Measurements from ENCODE around the gene SIDT1. TPM values are rescaled to one million over a fixed set of nuclear protein-coding genes. Genes with fewer than 3 reads are reported as not detected.

Gene SIDT1
- total RNA-seq, 4 donors from 2014 or later = 35.6 to 134 (median 83.4) TPM

DNA sequence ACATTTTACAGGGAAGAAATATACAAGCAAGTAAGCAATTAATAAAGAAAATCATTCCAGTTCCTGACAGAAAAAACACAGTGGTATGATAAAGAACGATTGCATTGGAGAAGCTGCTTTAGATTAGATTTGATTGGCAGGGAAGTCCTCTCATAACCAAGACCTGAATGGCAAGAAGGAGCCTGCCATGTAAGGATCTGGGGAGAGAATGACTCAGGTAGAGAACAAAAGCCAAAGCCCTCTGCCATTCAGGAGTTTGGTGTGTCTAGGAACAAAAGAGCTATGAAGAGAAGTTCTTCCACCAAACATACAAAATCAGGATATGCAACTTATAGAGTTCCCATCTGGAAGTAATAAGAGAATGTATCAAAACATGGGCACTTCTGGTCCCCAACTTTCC is 57.6 kb downstream of the SIDT1 start:
- 77 to 90% methylated on average over 1 of the region's 1 CpG for WGBS, 2 donors (ENCODE audit: low coverage in 1 of 2)
- Histone ChIP-seq H3K4me3 (no peak overlapping the region), H3K9me3 (no peaks in the 10 kb centered on the region), H3K4me1 (peaks cover 0 to 4% (median 0%) of the 10 kb centered on the region in 4 donors), H3K27me3 (no peaks in the 10 kb centered on the region), H3K27ac (no peak overlapping the region), H3K36me3 (no peaks in the 10 kb centered on the region)
- TF ChIP-seq EP300 (IDR thresholded peaks at IDR 0.05; ENCODE audit: low read depth) = no peak
- no peak for TF ChIP-seq POLR2A (IDR thresholded peaks at IDR 0.05)
- no peak for TF ChIP-seq POLR2AphosphoS5 (IDR thresholded peaks at IDR 0.05)
- TF ChIP-seq, protein P1, sequence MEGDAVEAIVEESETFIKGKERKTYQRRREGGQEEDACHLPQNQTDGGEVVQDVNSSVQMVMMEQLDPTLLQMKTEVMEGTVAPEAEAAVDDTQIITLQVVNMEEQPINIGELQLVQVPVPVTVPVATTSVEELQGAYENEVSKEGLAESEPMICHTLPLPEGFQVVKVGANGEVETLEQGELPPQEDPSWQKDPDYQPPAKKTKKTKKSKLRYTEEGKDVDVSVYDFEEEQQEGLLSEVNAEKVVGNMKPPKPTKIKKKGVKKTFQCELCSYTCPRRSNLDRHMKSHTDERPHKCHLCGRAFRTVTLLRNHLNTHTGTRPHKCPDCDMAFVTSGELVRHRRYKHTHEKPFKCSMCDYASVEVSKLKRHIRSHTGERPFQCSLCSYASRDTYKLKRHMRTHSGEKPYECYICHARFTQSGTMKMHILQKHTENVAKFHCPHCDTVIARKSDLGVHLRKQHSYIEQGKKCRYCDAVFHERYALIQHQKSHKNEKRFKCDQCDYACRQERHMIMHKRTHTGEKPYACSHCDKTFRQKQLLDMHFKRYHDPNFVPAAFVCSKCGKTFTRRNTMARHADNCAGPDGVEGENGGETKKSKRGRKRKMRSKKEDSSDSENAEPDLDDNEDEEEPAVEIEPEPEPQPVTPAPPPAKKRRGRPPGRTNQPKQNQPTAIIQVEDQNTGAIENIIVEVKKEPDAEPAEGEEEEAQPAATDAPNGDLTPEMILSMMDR (IDR thresholded peaks at IDR 0.05) = no peak
- no peak for DNase-seq
- in situ Hi-C loops (cut with MboI; ENCODE audit: low pct_ligation_motif_present in 1 of 4, low pct_unique_long_range_greater_than_20kb in 1 of 4, low sequenced_read_pairs in 3 of 4) = no loop called here
- intact Hi-C loops (cut with DNase I; ENCODE audit: low total_unique reads) = no loop called here

DNA sequence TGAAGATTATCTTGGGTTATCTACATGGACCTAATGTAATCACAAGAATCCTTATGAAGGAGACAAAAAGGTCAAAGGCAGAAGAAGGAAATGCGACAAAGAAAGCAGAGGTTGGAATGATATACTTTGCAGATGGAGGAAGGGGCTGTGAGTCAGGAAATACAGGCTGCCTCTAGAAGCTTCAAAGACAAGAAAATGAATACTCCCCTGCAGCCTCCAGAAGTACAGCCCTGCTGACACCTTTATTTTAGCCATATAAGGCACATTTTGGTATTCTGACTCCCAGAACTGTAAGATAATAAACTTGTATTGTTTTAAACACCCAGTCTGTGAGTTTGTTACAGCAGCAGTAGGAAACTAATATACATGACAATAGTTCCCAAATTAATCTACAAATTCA is 58.6 kb downstream of the SIDT1 start:
- intact Hi-C loops (cut with DNase I; ENCODE audit: low total_unique reads) = no loop called here
- no peaks in the 10 kb centered on the region for H3K27me3 ChIP-seq
- no peak overlapping the region for H3K4me3 ChIP-seq
- H3K36me3 ChIP-seq = no peaks in the 10 kb centered on the region
- in situ Hi-C loops (cut with MboI; ENCODE audit: low pct_ligation_motif_present in 1 of 4, low pct_unique_long_range_greater_than_20kb in 1 of 4, low sequenced_read_pairs in 3 of 4) = no loop called here
- no peak overlapping the region for H3K27ac ChIP-seq
- DNase-seq = no peak
- TF ChIP-seq, protein P1 (IDR thresholded peaks at IDR 0.05) = no peak
- TF ChIP-seq POLR2AphosphoS5 (IDR thresholded peaks at IDR 0.05) (no peak), POLR2A (IDR thresholded peaks at IDR 0.05) (no peak), EP300 (IDR thresholded peaks at IDR 0.05; ENCODE audit: low read depth) (no peak)
- no peaks in the 10 kb centered on the region for H3K9me3 ChIP-seq
- peaks cover 0 to 4% (median 0%) of the 10 kb centered on the region in 4 donors for H3K4me1 ChIP-seq
- WGBS, 2 donors (ENCODE audit: low coverage in 1 of 2) = 70 to 90% methylated on average over 1 of the region's 1 CpG

- Histone ChIP-seq H3K27me3 (no peaks in the 10 kb centered on the region), H3K9me3 (no peaks in the 10 kb centered on the region), H3K27ac (no peak overlapping the region), H3K4me3 (no peak overlapping the region), H3K4me1 (peaks cover 0 to 4% (median 0%) of the 10 kb centered on the region in 4 donors), H3K36me3 (no peaks in the 10 kb centered on the region)
- in situ Hi-C loops (cut with MboI; ENCODE audit: low pct_ligation_motif_present in 1 of 4, low pct_unique_long_range_greater_than_20kb in 1 of 4, low sequenced_read_pairs in 3 of 4) (no loop called here), intact Hi-C loops (cut with DNase I; ENCODE audit: low total_unique reads) (no loop called here)
- TF ChIP-seq EP300 (IDR thresholded peaks at IDR 0.05; ENCODE audit: low read depth) = no peak
- TF ChIP-seq POLR2A (IDR thresholded peaks at IDR 0.05) = no peak
- no peak for TF ChIP-seq POLR2AphosphoS5 (IDR thresholded peaks at IDR 0.05)
- TF ChIP-seq, protein P1 (IDR thresholded peaks at IDR 0.05) = no peak
- 29 to 38% methylated on average over 2 of the region's 2 CpGs for WGBS, 2 donors (ENCODE audit: low coverage in 1 of 2)
- DNase-seq = no peak
These were observed 61.7 kb downstream of the SIDT1 start for GRCh38 chr3:113594066-113594465.

DNA sequence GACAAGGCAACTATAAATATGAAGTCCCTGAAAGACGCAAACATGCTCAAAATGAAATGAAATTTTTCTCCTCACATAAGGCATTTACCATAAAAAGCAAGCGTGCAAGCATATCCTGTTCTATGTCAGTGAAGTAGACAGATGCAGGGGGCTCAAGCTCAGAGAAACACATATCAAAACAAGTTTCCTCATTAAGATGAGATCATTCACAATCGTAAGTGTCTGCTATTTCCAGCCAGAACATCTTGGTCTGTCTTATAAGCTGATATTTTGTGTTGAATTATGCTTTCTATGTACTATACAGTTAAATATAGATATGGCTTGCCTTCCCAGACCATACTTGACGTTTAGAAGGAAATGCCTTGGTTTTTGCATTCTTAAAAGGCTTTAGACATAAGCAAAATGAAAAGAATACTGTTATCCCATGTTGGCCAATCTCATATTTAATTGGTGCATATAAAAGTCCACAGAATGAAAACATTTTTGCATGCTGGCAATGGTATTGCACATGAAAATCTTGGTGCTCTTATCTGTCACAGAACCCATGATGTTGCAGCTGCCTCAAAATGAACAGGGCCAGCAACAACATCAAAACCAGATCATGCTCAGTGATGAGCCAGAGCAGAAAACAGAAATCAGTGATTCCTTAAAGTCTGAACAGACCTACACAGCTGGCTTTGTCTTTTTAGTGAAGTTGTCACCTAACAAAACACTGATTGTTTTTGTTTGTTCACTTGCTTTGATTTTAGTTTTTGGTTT is 65.4 kb downstream of the SIDT1 start:
- peaks cover 0 to 4% (median 0%) of the 10 kb centered on the region in 4 donors for H3K4me1 ChIP-seq
- WGBS, 2 donors (ENCODE audit: low coverage in 1 of 2) = 65 to 66% methylated on average over 4 of the region's 4 CpGs
- H3K27ac ChIP-seq = no peak overlapping the region
- intact Hi-C loops (cut with DNase I; ENCODE audit: low total_unique reads) (no loop called here), in situ Hi-C loops (cut with MboI; ENCODE audit: low pct_ligation_motif_present in 1 of 4, low pct_unique_long_range_greater_than_20kb in 1 of 4, low sequenced_read_pairs in 3 of 4) (no loop called here)
- DNase-seq = no peak
- H3K27me3 ChIP-seq = no peaks in the 10 kb centered on the region
- no peaks in the 10 kb centered on the region for H3K36me3 ChIP-seq
- no peaks in the 10 kb centered on the region for H3K9me3 ChIP-seq
- no peak overlapping the region for H3K4me3 ChIP-seq
- TF ChIP-seq, protein P1 (IDR thresholded peaks at IDR 0.05) = no peak
- no peak for TF ChIP-seq EP300 (IDR thresholded peaks at IDR 0.05; ENCODE audit: low read depth)
- TF ChIP-seq POLR2A (IDR thresholded peaks at IDR 0.05) = no peak
- no peak for TF ChIP-seq POLR2AphosphoS5 (IDR thresholded peaks at IDR 0.05)

All from transverse colon (tissue), 4 donors.